ENCODE results near the gene EGFL8.

DNA sequence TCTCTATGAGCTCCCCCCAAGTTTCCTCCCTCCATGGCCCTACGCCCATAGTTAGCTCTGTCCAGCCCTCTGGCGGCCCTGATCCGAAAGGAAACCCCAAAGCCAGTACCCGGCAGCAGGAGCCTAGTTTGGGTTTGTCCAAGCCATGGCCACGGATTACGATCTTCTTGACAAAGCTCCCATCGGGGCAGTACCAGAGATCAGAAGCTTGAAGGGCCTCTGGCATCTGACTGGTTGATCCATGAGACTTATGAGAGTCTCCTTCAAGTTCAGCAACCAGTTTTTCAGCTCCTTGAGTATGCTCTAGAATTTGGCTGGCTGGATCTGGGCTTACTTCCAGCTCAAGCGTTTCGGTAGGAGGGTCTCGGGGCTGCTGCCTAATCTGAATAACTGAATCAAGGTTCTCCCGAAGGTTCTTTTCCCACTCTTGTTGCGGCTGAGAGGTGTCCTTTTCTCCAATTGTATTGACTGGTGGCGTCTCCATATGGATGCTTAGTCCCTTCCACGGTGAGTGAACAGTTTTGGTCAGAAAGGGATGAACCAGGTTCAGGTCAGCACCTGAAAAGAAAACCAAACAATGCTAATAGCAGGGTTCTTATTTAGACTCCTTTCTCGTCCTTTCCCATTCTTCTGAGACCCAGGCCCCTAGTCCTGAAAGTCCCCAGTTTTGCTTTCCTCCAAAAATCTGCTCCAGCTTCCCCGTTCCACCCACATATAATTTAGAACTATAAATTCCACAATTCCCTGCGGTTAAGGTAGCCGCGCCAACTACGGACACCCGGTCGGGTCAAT, 34.9 kb upstream of the EGFL8 start:
- TF ChIP-seq ZFP36 (IDR thresholded peaks at IDR 0.05; ENCODE audit: low read depth, low read length, partially characterized antibody): no peak
- no peak for TF ChIP-seq HDAC6 (IDR thresholded peaks at IDR 0.05; ENCODE audit: low read depth, low read length)
- TF ChIP-seq HNRNPLL (IDR thresholded peaks at IDR 0.05; ENCODE audit: low read depth, low read length, poor library complexity, severe bottlenecking): no peak
- TF ChIP-seq NR2F6 (CRISPR knock-in tag; IDR thresholded peaks at IDR 0.05): no peak
- TF ChIP-seq, protein P1, sequence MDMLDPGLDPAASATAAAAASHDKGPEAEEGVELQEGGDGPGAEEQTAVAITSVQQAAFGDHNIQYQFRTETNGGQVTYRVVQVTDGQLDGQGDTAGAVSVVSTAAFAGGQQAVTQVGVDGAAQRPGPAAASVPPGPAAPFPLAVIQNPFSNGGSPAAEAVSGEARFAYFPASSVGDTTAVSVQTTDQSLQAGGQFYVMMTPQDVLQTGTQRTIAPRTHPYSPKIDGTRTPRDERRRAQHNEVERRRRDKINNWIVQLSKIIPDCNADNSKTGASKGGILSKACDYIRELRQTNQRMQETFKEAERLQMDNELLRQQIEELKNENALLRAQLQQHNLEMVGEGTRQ (CRISPR knock-in tag; IDR thresholded peaks at IDR 0.05): no peak
- no peak for TF ChIP-seq GTF2A2 (tag; IDR thresholded peaks at IDR 0.05)
- TF ChIP-seq HMG20A (CRISPR knock-in tag; conservative IDR thresholded peaks at IDR 0.05): no peak
- no peak for TF ChIP-seq ESRRA (IDR thresholded peaks at IDR 0.05; ENCODE audit: borderline replicate concordance, low read depth)

All from K562 (cell line).